ENCODE data around the gene L3MBTL4.
"Not testable (repeated sequence)": the region's sequence is repeated elsewhere in the genome, so short reads cannot be mapped to it uniquely, and the experiment has no call there.

L3MBTL4 gene

GRCh38 chr18:6397931-6398566 is 16.7 kb downstream of the L3MBTL4 start:
- no peak for DNase-seq (ENCODE audit: low read depth in 2 of 2)
- TF ChIP-seq CTCF (IDR thresholded peaks at IDR 0.05; ENCODE audit: low read depth, low read length): no peak
- H3K4me3 ChIP-seq (replicated peaks in 1 of 2; ENCODE audit: low read depth in 2 of 2, low read length in 2 of 2): no peak overlapping the region

GRCh38 chr18:6396847-6397246 is 17.9 kb downstream of the L3MBTL4 start:
- TF ChIP-seq CTCF (IDR thresholded peaks at IDR 0.05; ENCODE audit: low read depth, low read length): no peak
- no peak overlapping the region for H3K4me3 ChIP-seq (replicated peaks in 1 of 2; ENCODE audit: low read depth in 2 of 2, low read length in 2 of 2)
- no peak for DNase-seq (ENCODE audit: low read depth in 2 of 2)

- DNase-seq (ENCODE audit: low read depth in 2 of 2): no peak
- TF ChIP-seq CTCF (IDR thresholded peaks at IDR 0.05; ENCODE audit: low read depth, low read length): no peak
- H3K4me3 ChIP-seq (replicated peaks in 1 of 2; ENCODE audit: low read depth in 2 of 2, low read length in 2 of 2): no peak overlapping the region
Observed at GRCh38 chr18:6396276-6396675, 18.4 kb downstream of the L3MBTL4 start.

DNA sequence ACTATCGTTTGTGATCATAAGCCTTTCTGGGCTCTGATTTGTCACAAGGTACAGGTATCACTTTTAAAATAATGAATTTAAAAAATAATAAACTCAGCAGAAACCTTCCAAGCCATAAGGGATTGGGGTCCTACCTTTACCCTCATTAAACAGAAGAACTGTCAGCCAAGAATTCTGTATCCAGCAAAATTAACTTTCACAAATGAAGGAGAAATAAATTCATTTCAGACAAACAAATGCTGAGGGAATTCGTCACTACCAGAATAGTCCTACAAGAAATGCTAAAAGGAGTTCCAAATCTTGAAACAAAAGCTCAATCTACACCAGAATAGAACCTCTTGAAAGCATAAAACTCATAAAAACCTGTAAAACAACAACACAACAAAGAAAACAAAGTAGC is 25.7 kb downstream of the L3MBTL4 start:
- TF ChIP-seq CTCF (IDR thresholded peaks at IDR 0.05; ENCODE audit: low read depth, low read length): no peak
- no peak overlapping the region for H3K4me3 ChIP-seq (replicated peaks in 1 of 2; ENCODE audit: low read depth in 2 of 2, low read length in 2 of 2)
- no peak for DNase-seq (ENCODE audit: low read depth in 2 of 2)

GRCh38 chr18:6382963-6383362 is 31.7 kb downstream of the L3MBTL4 start:
- TF ChIP-seq CTCF (IDR thresholded peaks at IDR 0.05; ENCODE audit: low read depth, low read length): no peak
- DNase-seq (ENCODE audit: low read depth in 2 of 2): no peak

GRCh38 chr18:6377473-6377872 is 37.2 kb downstream of the L3MBTL4 start:
- DNase-seq (ENCODE audit: low read depth in 2 of 2); H3K4me3 ChIP-seq (replicated peaks in 1 of 2; ENCODE audit: low read depth in 2 of 2, low read length in 2 of 2): not testable (repeated sequence)

More at GRCh38 chr18:6382963-6383362, 31.7 kb downstream of the L3MBTL4 start:
- H3K4me3 ChIP-seq (replicated peaks in 1 of 2; ENCODE audit: low read depth in 2 of 2, low read length in 2 of 2): no peak overlapping the region

- no peak overlapping the region for H3K4me3 ChIP-seq (replicated peaks in 1 of 2; ENCODE audit: low read depth in 2 of 2, low read length in 2 of 2)
- TF ChIP-seq CTCF (IDR thresholded peaks at IDR 0.05; ENCODE audit: low read depth, low read length): no peak
- DNase-seq (ENCODE audit: low read depth in 2 of 2): no peak
Observed at GRCh38 chr18:6376433-6377229, 38.1 kb downstream of the L3MBTL4 start.
